ENCODE results near the gene IQSEC1.

IQSEC1 gene

GRCh38 chr3:13015286-13016082, 57.7 kb downstream of the IQSEC1 start:
- DNase-seq (ENCODE audit: insufficient read length) (no peak), FAIRE-seq (peak; percentile 78)
- TF ChIP-seq TAF1 (IDR thresholded peaks at IDR 0.05; ENCODE audit: borderline replicate concordance, low read depth, low read length): peak; percentile 51
- TF ChIP-seq POLR2AphosphoS5 (IDR thresholded peaks at IDR 0.05; ENCODE audit: low read depth, low read length): no peak; the same call in 1 of the 2 replicates
- peak; percentile 26; the same call in 1 of the 2 replicates for TF ChIP-seq POLR2A (IDR thresholded peaks at IDR 0.05; ENCODE audit: low read depth, low read length)

GRCh38 chr3:13014755-13015285, 58.4 kb downstream of the IQSEC1 start:
- TF ChIP-seq POLR2A (IDR thresholded peaks at IDR 0.05; ENCODE audit: low read depth, low read length) (no peak), POLR2AphosphoS5 (IDR thresholded peaks at IDR 0.05; ENCODE audit: low read depth, low read length) (no peak; the same call in 1 of the 2 replicates), TAF1 (IDR thresholded peaks at IDR 0.05; ENCODE audit: borderline replicate concordance, low read depth, low read length) (no peak)
- FAIRE-seq (peak; percentile 17), DNase-seq (ENCODE audit: insufficient read length) (no peak)

- TF ChIP-seq TAF1 (IDR thresholded peaks at IDR 0.05; ENCODE audit: borderline replicate concordance, low read depth, low read length) (no peak), POLR2A (IDR thresholded peaks at IDR 0.05; ENCODE audit: low read depth, low read length) (no peak), POLR2AphosphoS5 (IDR thresholded peaks at IDR 0.05; ENCODE audit: low read depth, low read length) (no peak)
- DNase-seq (ENCODE audit: insufficient read length): no peak
- peak; percentile 90 for FAIRE-seq
Measured at GRCh38 chr3:13013994-13014754, 59.1 kb downstream of the IQSEC1 start.

- TF ChIP-seq TAF1 (IDR thresholded peaks at IDR 0.05; ENCODE audit: borderline replicate concordance, low read depth, low read length): no peak
- TF ChIP-seq POLR2A (IDR thresholded peaks at IDR 0.05; ENCODE audit: low read depth, low read length): no peak
- TF ChIP-seq POLR2AphosphoS5 (IDR thresholded peaks at IDR 0.05; ENCODE audit: low read depth, low read length): no peak
- FAIRE-seq (peak; percentile 70), DNase-seq (ENCODE audit: insufficient read length) (no peak)
Measured at GRCh38 chr3:13013566-13013965, 59.7 kb downstream of the IQSEC1 start.

GRCh38 chr3:13013151-13013561, 60.1 kb downstream of the IQSEC1 start:
- FAIRE-seq (no peak), DNase-seq (ENCODE audit: insufficient read length) (no peak)
- TF ChIP-seq POLR2AphosphoS5 (IDR thresholded peaks at IDR 0.05; ENCODE audit: low read depth, low read length): no peak

GRCh38 chr3:13012221-13012691, 61.0 kb downstream of the IQSEC1 start:
- TF ChIP-seq POLR2A (IDR thresholded peaks at IDR 0.05; ENCODE audit: low read depth, low read length) (no peak), POLR2AphosphoS5 (IDR thresholded peaks at IDR 0.05; ENCODE audit: low read depth, low read length) (no peak; the same call in 1 of the 2 replicates), TAF1 (IDR thresholded peaks at IDR 0.05; ENCODE audit: borderline replicate concordance, low read depth, low read length) (no peak)
- FAIRE-seq (peak; percentile 88), DNase-seq (ENCODE audit: insufficient read length) (peak; percentile 50)

- TF ChIP-seq POLR2A (IDR thresholded peaks at IDR 0.05; ENCODE audit: low read depth, low read length) (no peak), POLR2AphosphoS5 (IDR thresholded peaks at IDR 0.05; ENCODE audit: low read depth, low read length) (peak; percentile 50; the same call in 1 of the 2 replicates), TAF1 (IDR thresholded peaks at IDR 0.05; ENCODE audit: borderline replicate concordance, low read depth, low read length) (no peak)
- FAIRE-seq (peak; percentile 89), DNase-seq (ENCODE audit: insufficient read length) (peak; percentile 78)
Measured at GRCh38 chr3:13011573-13012220, 61.5 kb downstream of the IQSEC1 start.

- DNase-seq (ENCODE audit: insufficient read length): no peak
- FAIRE-seq: no peak
- TF ChIP-seq POLR2AphosphoS5 (IDR thresholded peaks at IDR 0.05; ENCODE audit: low read depth, low read length) (no peak), POLR2A (IDR thresholded peaks at IDR 0.05; ENCODE audit: low read depth, low read length) (no peak), TAF1 (IDR thresholded peaks at IDR 0.05; ENCODE audit: borderline replicate concordance, low read depth, low read length) (no peak)
Measured at GRCh38 chr3:13010780-13011572, 62.3 kb downstream of the IQSEC1 start.

GRCh38 chr3:13009946-13010315, 63.3 kb downstream of the IQSEC1 start:
- TF ChIP-seq POLR2AphosphoS5 (IDR thresholded peaks at IDR 0.05; ENCODE audit: low read depth, low read length) (no peak), POLR2A (IDR thresholded peaks at IDR 0.05; ENCODE audit: low read depth, low read length) (no peak), TAF1 (IDR thresholded peaks at IDR 0.05; ENCODE audit: borderline replicate concordance, low read depth, low read length) (no peak)
- DNase-seq (ENCODE audit: insufficient read length) (no peak), FAIRE-seq (no peak)

- peak; percentile 70 for DNase-seq (ENCODE audit: insufficient read length)
- TF ChIP-seq POLR2A (IDR thresholded peaks at IDR 0.05; ENCODE audit: low read depth, low read length) (no peak), POLR2AphosphoS5 (IDR thresholded peaks at IDR 0.05; ENCODE audit: low read depth, low read length) (peak; percentile 54; the same call in 1 of the 2 replicates), TAF1 (IDR thresholded peaks at IDR 0.05; ENCODE audit: borderline replicate concordance, low read depth, low read length) (no peak)
- FAIRE-seq: peak; percentile 70
Measured at GRCh38 chr3:13009132-13009945, 63.9 kb downstream of the IQSEC1 start.

All from GM12892 (cell line).